GM21529 (cell line): ENCODE measurements around the gene ZNF697.
"Not testable (repeated sequence)": the region's sequence is repeated elsewhere in the genome, so short reads cannot be mapped to it uniquely, and the experiment has no call there.

ENCODE experiments used
- ATAC-seq: cut with Tn5 transposase; IDR thresholded peaks from one replicate; pipeline ENCODE4 v1.9.1; 2021; ENCODE audit not compliant: unreplicated experiment

The ZNF697 gene

GRCh38 chr1:119647734-119648619 lies at the start of gene ZNF697:
ZNF697 (minus strand) TSS chr1:119648266; CDS start chr1:119626100, 22,166 bp downstream.
- peak; percentile 75 for ATAC-seq

- ATAC-seq: no peak
Measured at GRCh38 chr1:119697598-119697997, 49.5 kb upstream of the ZNF697 start.

DNA sequence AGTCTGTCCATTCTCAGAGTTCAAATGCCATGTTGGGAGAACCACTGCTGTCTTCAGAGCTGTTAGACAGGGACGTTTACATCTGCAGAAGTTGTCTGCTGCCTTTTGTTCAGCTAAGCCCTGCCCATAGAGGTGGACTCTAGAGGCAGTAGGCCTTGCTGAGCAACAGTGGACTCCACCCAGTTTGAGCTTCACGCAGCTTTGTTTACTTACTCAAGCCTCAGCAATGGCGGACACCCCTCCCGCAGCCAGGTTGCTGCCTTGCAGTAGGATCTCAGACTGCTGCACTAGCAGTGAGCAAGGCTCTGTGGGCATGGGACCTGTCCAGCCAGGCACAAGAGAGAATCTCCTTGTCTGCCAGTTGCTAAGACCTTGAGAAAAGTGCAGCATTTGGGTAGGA lies 48.8 kb upstream of the ZNF697 start:
- ATAC-seq: not testable (repeated sequence)

GRCh38 chr1:119689511-119689910 lies 41.4 kb upstream of the ZNF697 start:
- no peak for ATAC-seq

- no peak for ATAC-seq
Measured at GRCh38 chr1:119688810-119689209, 40.7 kb upstream of the ZNF697 start.

DNA sequence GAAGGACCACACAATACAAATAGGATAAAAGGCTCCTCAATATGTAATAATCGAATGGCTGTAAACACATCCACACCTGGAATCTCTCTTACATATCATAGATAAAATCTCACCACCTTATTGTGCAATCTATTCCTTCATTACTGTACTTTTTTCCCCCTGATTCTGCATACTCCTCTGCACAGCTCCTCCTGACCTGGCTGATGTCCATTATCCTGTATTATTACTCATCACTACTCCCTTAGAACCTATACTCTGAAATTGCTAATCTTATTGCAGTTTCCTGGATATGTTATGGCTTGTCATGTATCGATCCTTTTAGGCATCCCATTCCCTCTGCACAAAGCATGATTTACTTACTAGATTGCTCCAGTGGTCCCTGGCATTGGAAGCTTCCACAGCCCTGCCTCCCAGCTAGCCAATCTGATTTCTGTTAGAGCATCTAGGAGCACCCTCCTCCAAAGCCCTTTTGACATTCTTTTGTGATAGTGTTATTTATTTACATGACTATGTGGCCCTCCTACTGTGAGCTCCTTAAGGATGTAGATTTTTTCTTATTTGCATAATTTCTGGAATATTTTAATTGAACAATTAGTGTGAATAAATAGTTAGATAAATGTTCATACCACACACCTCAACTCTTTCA lies 39.5 kb upstream of the ZNF697 start:
- no peak for ATAC-seq

DNA sequence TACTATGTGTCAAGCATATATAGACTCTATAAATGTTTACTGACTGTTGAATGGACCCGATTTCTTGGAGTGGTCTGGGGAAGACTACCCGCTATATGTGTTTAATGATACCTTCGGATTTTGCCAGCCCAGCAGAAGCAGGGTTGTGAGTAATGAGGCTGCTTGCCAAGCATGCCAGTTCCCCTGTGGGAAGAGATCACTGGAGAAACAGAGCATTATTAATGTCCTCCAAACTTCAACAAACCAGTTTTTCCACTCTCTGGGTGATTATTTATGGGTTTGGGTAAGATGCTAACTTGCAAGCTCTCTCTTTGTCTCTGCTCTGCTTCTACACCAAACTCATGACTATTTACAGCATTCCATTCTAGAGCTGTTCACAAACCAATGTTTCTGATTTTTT lies 38.6 kb upstream of the ZNF697 start:
- no peak for ATAC-seq

GRCh38 chr1:119683893-119684292 lies 35.8 kb upstream of the ZNF697 start:
- ATAC-seq: no peak

- no peak for ATAC-seq
Measured at GRCh38 chr1:119682141-119682540, 34.1 kb upstream of the ZNF697 start.

GRCh38 chr1:119681560-119681959 lies 33.5 kb upstream of the ZNF697 start:
- no peak for ATAC-seq

- ATAC-seq: no peak
Measured at GRCh38 chr1:119680723-119681122, 32.7 kb upstream of the ZNF697 start.

DNA sequence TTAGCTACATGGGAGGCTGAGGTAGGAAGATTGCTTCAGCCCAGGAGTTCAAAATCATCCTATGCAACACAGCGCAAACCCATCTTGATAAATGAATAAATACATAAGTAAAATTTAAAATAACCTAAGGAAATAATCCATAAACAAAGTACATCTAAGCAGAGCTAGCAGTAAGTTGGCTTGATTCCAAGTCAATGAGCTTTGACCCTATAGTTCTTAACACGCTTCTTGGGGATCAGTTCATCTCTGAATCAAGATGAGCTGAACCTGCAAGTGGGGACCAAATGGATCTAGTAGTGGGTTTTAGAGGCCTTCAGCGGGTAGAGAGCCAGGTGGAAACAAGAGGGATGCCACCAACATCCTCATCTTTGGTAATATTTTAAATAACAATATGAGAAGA lies 32.1 kb upstream of the ZNF697 start:
- no peak for ATAC-seq

DNA sequence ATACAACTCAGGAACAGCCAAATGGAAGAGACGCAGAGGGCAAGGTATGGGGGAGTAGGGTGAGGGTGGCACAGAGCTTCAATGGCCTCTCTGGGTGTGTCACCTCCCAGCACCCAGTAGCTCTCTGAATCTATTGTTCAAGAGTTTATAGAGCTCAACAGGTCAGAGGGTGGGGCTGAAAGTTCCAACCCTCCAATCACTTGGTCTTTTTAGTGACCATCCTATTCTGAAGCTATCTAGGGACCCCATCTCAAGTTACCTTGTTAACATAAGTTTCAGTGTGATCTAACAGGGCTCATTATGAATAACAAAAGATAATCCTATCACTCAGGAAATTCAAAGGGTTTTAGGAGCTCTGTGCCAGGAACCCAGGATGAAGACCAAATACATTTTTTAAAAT lies 31.2 kb upstream of the ZNF697 start:
- ATAC-seq: no peak

GRCh38 chr1:119676571-119677206 lies 28.6 kb upstream of the ZNF697 start:
- no peak for ATAC-seq

DNA sequence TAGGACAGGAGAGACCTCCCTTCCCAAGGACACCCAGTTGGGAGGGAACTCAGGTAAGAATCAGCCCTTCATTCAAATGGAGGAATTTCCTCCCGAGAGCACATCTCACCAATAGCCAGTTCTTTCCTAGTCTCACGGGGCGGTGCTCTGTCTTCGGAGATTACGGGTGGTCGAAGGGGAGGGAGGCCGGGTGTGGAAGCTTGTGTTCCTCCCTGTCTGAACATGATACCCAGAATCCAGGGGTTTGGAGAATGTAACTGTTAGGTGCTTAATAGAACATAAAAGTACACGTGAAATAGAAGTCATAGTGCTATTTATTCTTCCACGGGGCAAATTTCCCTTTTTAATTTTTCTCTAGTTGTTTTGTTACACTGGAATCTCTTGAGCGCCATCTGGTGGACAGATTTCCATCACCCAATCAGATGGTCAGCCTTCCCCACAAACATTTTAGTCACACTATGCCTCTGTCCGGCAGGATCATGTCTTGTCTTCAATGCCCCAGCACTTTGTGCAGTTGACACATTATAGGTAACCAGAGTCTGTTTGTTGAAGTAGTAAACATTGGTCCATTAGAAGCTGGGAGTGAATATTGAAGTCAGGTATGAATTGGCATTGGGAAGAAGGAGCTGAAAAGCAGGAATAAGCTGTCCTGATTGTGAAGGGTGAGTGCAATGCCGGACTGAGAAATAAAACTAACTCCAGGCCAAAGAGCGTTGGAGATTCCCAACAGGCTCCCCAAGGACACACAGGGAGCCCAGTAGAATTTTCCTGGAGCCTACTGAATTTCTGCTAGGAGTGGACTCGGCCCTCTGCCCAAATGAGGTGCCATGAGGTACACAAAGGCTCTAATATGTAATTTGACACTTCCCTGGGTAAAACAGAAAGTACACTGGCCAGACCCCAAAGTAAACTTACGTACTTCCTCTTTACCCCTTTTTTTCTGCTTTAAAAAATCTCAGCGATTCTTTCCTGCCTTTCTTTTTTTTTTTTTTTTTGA lies 27.6 kb upstream of the ZNF697 start:
- ATAC-seq: peak; percentile 64

DNA sequence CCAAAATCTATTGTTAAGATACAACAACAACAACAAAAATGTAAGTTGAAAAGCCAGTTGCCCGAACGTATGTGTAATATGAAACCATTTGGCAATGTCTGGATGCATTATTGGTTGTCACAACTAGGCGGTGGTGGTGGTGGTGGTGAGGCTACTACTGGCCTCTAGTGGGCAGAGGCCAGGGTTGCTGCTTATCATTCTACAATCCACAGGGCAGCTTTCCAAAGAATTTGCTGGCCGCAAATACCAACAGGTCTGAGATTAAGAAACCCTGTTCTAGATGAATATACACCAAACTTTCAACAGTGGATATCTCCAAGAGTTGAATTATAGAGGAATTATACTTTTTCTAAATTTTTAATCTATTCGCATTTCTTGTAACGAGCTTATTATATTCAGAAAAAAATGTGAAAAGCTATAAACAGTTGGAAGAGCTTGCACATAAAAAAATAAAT lies 26.8 kb upstream of the ZNF697 start:
- ATAC-seq: peak; percentile 64

- ATAC-seq: no peak
Measured at GRCh38 chr1:119674111-119674526, 26.1 kb upstream of the ZNF697 start.

DNA sequence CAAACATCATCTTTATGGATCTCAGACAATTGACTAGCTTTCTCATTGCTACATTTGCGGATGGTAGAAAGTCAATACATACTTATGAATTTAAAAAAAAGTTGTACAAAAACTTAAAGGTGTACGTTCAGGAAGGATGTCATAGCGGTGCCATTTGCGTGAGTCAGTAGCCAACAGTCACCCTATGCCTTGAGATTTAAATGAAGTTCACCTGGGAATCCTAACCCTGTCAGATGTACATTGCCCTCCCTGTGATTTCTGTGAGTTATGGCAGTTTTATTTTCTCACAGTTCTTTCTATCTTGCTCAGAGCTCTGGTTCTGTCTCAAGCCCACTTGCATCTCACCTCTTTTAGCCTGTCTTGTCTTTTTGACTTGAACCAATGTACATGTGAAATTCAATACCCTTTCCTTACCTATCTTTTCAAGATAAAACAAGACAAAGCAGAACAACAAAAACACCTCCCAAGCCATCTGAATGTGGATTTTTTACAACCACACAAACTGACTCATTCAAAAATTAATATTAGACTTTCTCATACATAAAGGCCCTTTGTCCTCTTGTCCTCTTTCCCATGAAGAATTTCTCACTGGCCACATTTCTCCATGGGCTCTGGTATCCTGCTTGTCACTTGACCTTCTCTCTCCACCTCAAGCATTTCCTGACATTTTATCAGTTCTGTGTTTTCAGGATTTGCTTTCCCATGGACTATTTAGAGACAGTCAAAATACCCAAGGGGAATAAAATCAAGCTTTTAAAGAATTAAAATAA lies 25.3 kb upstream of the ZNF697 start:
- no peak for ATAC-seq

- no peak for ATAC-seq
Measured at GRCh38 chr1:119670898-119671297, 22.8 kb upstream of the ZNF697 start.

- ATAC-seq: no peak
Measured at GRCh38 chr1:119667173-119667572, 19.1 kb upstream of the ZNF697 start.
